ENCODE data around the gene CD79B. TPM values are rescaled to one million over a fixed set of nuclear protein-coding genes. Genes with fewer than 3 reads are reported as not detected.
"Not testable (repeated sequence)": the region's sequence is repeated elsewhere in the genome, so short reads cannot be mapped to it uniquely, and the experiment has no call there.

The CD79B gene
- total and polyA plus RNA-seq, 2 of the 13 experiments (the other 11 are each of a cell fraction or from before 2014, with no cell fraction given): not detected

GRCh38 chr17:63919311-63919723, 12.8 kb downstream of the CD79B start (continued):
- no peak for TF ChIP-seq ATF5 (CRISPR knock-in tag; IDR thresholded peaks at IDR 0.05; ENCODE audit: low read depth)
- no peak for TF ChIP-seq DR1 (CRISPR knock-in tag; IDR thresholded peaks at IDR 0.05)
- no peak for TF ChIP-seq RXRA (CRISPR knock-in tag; IDR thresholded peaks at IDR 0.05)

GRCh38 chr17:63918789-63919305, 13.3 kb downstream of the CD79B start, which contains the start of gene GH1:
TSS of gene GH1 (minus strand) at chr17:63918839. CDS start at chr17:63918776, 63 bp downstream.
- intact Hi-C loops (cut with micrococcal nuclease; ENCODE audit: unreplicated experiment): loop anchor here (2.0 to 10.0 kb wide), 4 partner anchors 32 to 216 kb away; partner anchors contain the start of gene ERN1
- Histone ChIP-seq H3K27me3 (ENCODE audit: control insufficient read depth in 1 of 2, insufficient read depth in 2 of 2, low read length in 2 of 2) (peaks cover 1 to 26% of the 10 kb centered on the region in 2 experiments; a peak in 3 of 5 replicates), H3K4me1 (ENCODE audit: insufficient read depth, low read length) (peaks cover 16% of the 10 kb centered on the region)
- POLR2A ChIA-PET: interaction anchor here (1.1 to 2.2 kb wide), 3 partner anchors 28 to 227 kb away, joined by 3 to 10 read pairs (median 4); no protein-coding TSS in a partner anchor
- H2AFZ ChIP-seq (ENCODE audit: low read length); in situ Hi-C loops (cut with HindIII; ENCODE audit: extremely low pct_ligation_motif_present, low pct_unique_long_range_greater_than_20kb); H3K27ac ChIP-seq (ENCODE audit: extremely low read length, insufficient read depth, low read length); H3K9me3 ChIP-seq (ENCODE audit: low read length); DNase-seq (ENCODE audit: low spot score); BruUV-seq (replicated peaks); FAIRE-seq; H3K4me3 ChIP-seq (replicated peaks in 1 of 3; ENCODE audit: insufficient read depth in 1 of 3, low read depth in 2 of 3, low read length in 3 of 3); H3K36me3 ChIP-seq (replicated peaks in 1 of 2; ENCODE audit: control insufficient read depth in 1 of 2, insufficient read depth in 2 of 2, low read length in 2 of 2); H3K4me2 ChIP-seq (ENCODE audit: low read depth, low read length); H3K9ac ChIP-seq (ENCODE audit: insufficient read depth, low read depth, low read length); H4K20me1 ChIP-seq (ENCODE audit: insufficient read depth, low read length); ATAC-seq; H3K79me2 ChIP-seq (ENCODE audit: insufficient read depth, low read length): not testable (repeated sequence)
- CTCF ChIA-PET (ENCODE audit: low intra/inter-chr PET ratio, low total read pairs): interaction anchor here (1.3 to 2.6 kb wide), 5 partner anchors 28 to 107 kb away, joined by 5 to 27 read pairs (median 16); no protein-coding TSS in a partner anchor
- WGBS (ENCODE audit: low lambda C conversion rate): 44% methylated on average over 10 of the region's 10 CpGs
- TF ChIP-seq ZNF788 (CRISPR knock-in tag; IDR thresholded peaks at IDR 0.05; ENCODE audit: borderline replicate concordance) (0 out of 2 replicates have a peak, but pooled peaks have one; percentile 8), JUN (CRISPR knock-in tag; IDR thresholded peaks at IDR 0.05) (0 out of 2 replicates have a peak, but pooled peaks have one; percentile 16), ZNF251 (CRISPR knock-in tag; IDR thresholded peaks at IDR 0.05) (0 out of 2 replicates have a peak, but pooled peaks have one; percentile 19)
